HG03025 (cell line): ENCODE data around the gene MYH2.
"Not testable (repeated sequence)": the region's sequence is repeated elsewhere in the genome, so short reads cannot be mapped to it uniquely, and the experiment has no call there.

Experiments used
- ATAC-seq: cut with Tn5 transposase; IDR thresholded peaks from one replicate; pipeline ENCODE4 v1.9.1; 2021; ENCODE audit warnings: mild to moderate bottlenecking, moderate library complexity; ENCODE audit not compliant: unreplicated experiment, low FRiP score

Gene MYH2

GRCh38 chr17:10549096-10549842, at the start of gene MYH2:
Gene MYH2, minus strand, starts transcription at chr17:10549658. Its CDS starts 1,738 bp downstream, at chr17:10547920.
- ATAC-seq, result no peak

- no peak for ATAC-seq
Observed at GRCh38 chr17:10598621-10599020, 49.2 kb upstream of the MYH2 start.

DNA sequence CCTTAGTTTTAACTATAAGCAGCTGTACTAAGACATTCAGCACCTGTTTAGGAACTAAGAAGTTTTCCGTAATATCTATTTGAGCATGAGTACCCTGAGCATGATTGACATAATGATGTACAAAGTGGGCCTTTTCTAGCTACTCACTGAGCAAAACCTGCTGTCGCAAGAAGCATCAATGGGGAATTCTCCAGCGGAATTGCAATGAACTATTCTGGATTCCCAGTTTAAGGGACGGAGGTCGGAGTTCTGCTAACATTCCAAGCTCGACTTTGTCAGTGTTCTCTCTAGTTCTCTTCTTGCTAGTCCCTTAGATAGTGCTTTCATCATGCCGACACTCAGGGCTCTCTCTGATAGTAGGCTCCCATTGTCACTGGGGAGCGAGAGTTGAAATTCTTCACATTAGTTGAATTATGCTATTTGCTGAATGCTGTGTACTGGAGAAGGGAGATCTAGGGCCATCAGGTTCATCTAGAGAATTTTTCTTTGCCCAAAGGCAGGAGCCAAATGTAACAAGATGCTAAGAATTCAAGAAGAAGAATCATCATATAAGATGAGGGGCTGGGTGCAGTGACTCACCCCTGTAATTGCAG, 40.2 kb upstream of the MYH2 start:
- no peak for ATAC-seq

DNA sequence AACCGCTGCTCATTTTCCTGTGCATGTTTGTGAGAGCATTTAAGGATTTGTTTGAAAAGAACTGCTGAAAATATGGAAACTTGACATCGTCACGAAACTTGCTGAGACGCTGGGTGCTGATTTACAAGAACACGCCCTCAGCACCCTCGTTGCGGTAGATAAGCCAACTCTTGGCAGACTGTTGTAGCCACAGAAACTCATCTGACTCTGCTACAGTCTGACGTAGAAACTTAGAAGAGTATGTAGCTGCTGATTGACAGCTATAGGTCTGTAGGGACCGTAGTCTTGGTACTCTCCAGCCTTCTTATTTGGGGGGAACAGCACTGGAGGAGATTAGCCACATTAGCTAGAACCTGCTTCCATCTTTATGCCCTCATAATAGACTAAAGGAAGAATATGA, 36.1 kb upstream of the MYH2 start:
- ATAC-seq, result no peak

GRCh38 chr17:10583834-10584233, 34.4 kb upstream of the MYH2 start:
- ATAC-seq, result no peak

GRCh38 chr17:10579270-10579669, 29.8 kb upstream of the MYH2 start:
- ATAC-seq, result no peak

GRCh38 chr17:10574324-10574723, 24.9 kb upstream of the MYH2 start:
- no peak for ATAC-seq

GRCh38 chr17:10563991-10564660, 14.7 kb upstream of the MYH2 start:
- ATAC-seq, result no peak

GRCh38 chr17:10558049-10558448, 8.6 kb upstream of the MYH2 start:
- no peak for ATAC-seq

- no peak for ATAC-seq
Observed at GRCh38 chr17:10557422-10557821, 8.0 kb upstream of the MYH2 start.

GRCh38 chr17:10556301-10557005, 7.0 kb upstream of the MYH2 start:
- no peak for ATAC-seq

- no peak for ATAC-seq
Observed at GRCh38 chr17:10550014-10550413, 556 bp upstream of the MYH2 start.

DNA sequence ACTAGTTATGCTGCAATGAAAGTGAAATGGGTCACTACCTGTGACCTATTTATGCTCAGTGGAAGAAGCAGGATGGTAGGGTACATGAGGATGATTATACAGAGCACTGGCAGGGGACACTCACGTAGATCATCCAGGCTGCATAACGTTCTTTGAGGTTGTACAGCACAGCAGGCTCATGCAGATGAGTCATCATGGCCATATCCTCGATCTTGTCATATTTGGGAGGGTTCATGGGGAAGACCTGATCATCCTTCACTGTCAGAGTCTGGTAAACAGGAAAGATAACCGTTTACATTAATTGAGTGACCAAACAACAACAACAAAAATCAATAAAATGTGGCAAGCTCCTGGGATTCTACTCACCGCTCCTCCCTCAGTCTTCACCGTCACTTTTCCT, 2.1 kb downstream of the MYH2 start:
- ATAC-seq, result no peak

DNA sequence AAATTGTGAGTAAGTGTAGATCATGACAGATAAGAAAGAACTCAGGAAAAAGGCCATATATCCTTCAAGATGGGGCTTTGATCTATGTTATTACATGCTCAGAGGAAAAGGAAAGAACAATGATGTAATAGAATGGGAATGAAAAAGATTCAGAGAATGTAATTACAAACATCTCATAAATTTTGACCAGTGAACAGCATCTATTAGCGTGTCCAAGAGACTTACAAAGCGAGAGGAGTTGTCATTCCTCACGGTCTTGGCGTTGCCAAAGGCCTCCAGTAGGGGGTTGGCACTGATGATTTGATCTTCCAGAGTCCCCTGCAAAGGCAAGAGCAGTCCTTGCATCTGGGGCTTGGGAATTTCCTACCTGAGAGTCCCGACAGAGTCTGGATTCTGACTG, 6.0 kb downstream of the MYH2 start:
- not testable (repeated sequence) for ATAC-seq

DNA sequence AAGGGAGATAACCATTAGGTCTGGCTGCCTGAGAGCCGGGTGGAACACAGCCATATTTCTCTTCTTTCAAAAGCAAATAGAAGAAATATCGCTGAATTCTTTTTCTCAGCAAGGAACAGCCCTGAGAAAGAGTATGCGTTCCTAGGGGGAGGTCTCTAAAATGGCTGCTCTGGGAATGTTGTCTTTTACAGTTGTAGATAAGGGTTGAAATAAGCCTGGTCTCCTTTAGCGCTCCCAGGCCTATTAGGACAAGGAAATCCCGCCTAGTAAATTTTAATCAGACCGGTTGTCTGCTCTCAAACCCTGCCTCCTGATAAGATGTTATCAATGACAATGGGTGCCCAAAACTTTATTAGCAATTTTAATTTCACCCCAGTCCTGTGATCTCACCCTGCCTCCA, 8.3 kb downstream of the MYH2 start:
- not testable (repeated sequence) for ATAC-seq

DNA sequence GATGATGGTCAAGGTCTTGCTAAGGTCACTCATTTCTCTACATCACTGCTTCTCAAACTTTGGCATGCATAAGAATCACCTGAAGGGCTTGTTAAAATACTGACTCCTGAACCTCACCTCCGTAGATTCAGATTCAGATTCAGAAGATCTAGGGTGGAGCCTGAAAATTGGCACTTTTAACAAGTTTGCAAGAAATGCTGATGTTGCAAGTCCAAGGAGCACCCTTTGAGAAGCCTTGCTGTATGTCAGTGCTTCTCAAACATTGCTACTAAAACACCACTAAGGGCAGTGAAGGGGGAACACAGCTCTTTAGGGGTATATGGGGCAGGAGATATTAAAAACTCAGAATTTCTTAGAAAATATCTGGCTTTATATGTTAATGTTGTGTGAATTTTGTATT, 17.4 kb downstream of the MYH2 start:
- no peak for ATAC-seq

GRCh38 chr17:10527419-10527818, 22.0 kb downstream of the MYH2 start:
- ATAC-seq, result no peak

- ATAC-seq, result no peak
Observed at GRCh38 chr17:10526517-10526916, 22.9 kb downstream of the MYH2 start.

GRCh38 chr17:10523064-10523463, 26.4 kb downstream of the MYH2 start:
- no peak for ATAC-seq

GRCh38 chr17:10521949-10522348, 27.5 kb downstream of the MYH2 start:
- ATAC-seq, result no peak
